ENCODE measurements around the gene FAM13C.

DNA sequence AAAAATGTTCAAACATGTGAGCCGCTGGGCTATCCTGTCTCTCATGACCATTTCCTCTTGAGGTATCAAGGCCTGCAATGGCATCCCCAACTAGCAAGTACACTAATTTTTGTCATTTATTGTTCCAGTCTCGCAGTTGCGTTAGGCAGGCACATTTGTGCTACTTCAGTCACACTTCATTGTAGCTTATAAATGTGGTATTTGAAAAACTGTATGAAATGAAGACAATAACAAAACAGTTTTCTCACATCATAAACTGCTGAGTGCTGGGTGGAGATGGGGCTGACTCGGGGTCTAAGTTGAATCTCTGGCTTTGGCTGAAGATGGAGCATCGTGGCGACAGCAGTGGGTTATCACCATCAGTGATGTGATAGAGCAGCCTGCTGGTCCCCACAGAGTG lies 92.7 kb downstream of the FAM13C start:
- TF ChIP-seq CTCF (IDR thresholded peaks at IDR 0.05) (no peak), POLR2A (IDR thresholded peaks at IDR 0.05) (no peak)
